ENCODE measurements around the gene B3GAT1.

DNA sequence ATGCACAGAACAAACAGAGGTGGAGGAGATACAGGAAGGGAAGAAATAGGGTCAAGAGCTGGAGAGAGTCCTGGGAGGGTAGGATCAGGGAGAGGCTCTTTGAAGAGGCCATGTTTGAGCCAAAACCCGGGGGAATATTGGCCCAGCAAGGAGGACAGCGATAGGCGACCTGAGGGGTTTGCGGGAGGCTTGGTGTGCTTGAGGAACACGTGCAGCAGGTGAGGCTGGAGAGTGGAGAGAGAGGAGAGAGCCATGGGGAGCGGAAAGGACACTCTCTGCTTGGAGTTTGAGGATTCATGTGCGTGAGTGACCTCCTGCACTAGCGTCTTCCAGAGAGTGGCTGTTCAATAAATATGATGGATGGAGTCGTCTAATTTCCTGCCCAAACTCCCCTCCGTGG lies 4.7 kb upstream of the B3GAT1 start:
- TF ChIP-seq CTCF (IDR thresholded peaks at IDR 0.05; ENCODE audit: low read depth, low read length) (no peak), EZH2phosphoT487 (IDR thresholded peaks at IDR 0.05; ENCODE audit: low read depth) (no peak)

All from OCI-LY3 (cell line).